Natural killer cell (primary cell): ENCODE measurements around the gene TSPAN6. TPM values are rescaled to one million over a fixed set of nuclear protein-coding genes. Genes with fewer than 3 reads are reported as not detected.

ENCODE experiments used
- ATAC-seq, 3 donors: fragments of 150-1000 bp in 2 of 3; fragments of 200-7000 bp in 1 of 3; cut with Tn5 transposase; 1 replicate in 1 of 3; 2 replicates in 2 of 3; pipeline ENCODE4 v1.10.0; 2021; ENCODE audit warnings: mild to moderate bottlenecking in 2 of 3, moderate library complexity in 2 of 3
- DNase-seq, 2 donors: peaks; one replicate each; pipeline versions ENCODE4 v3.0.0 to v3.0.0-alpha.2; 2013 to 2021; ENCODE audit warnings: mixed read lengths in 1 of 2
- H3K27ac ChIP-seq: one replicate; pipeline ENCODE4 v1.5.1; 2013; ENCODE audit warnings: mild to moderate bottlenecking, low read length
- H3K27me3 ChIP-seq: one replicate; pipeline ENCODE4 v1.6.1; 2013; ENCODE audit warnings: low read length; ENCODE audit not compliant: control insufficient read depth, insufficient read depth
- H3K36me3 ChIP-seq: one replicate; pipeline ENCODE4 v1.6.1; 2013; ENCODE audit warnings: low read length; ENCODE audit not compliant: control insufficient read depth, insufficient read depth
- H3K4me1 ChIP-seq: one replicate; pipeline ENCODE4 v1.6.1; 2013; ENCODE audit warnings: low read length; ENCODE audit not compliant: control insufficient read depth, insufficient read depth
- H3K4me3 ChIP-seq: one replicate; pipeline ENCODE4 v1.5.1; 2013; ENCODE audit warnings: low read length
- H3K9me3 ChIP-seq: one replicate; pipeline ENCODE4 v1.6.1; 2013; ENCODE audit warnings: low read length; ENCODE audit not compliant: control insufficient read depth, insufficient read depth
- H3K27ac Mint-ChIP-seq, 2 donors: one replicate each; pipeline ENCODE4 v1.8.0; 2022; ENCODE audit warnings: mild to moderate bottlenecking in 2 of 2, mixed read lengths in 2 of 2, moderate library complexity in 1 of 2
- H3K27me3 Mint-ChIP-seq, 2 donors: one replicate each; pipeline ENCODE4 v1.8.0; 2022; ENCODE audit warnings: low read depth in 2 of 2, mixed read lengths in 2 of 2
- H3K36me3 Mint-ChIP-seq: one replicate; pipeline ENCODE4 v1.8.0; 2022; ENCODE audit warnings: mixed read lengths
- H3K4me1 Mint-ChIP-seq, 2 donors: one replicate each; pipeline ENCODE4 v1.8.0; 2022; ENCODE audit warnings: mixed read lengths in 2 of 2
- H3K4me3 Mint-ChIP-seq: one replicate; pipeline ENCODE4 v1.8.0; 2022; ENCODE audit warnings: mild to moderate bottlenecking, moderate library complexity, mixed read lengths
- H3K9me3 Mint-ChIP-seq, 2 donors: one replicate each; pipeline ENCODE4 v1.8.0; 2022; ENCODE audit warnings: mixed read lengths in 2 of 2
- WGBS: methylation state at CpG from one replicate; pipeline ENCODE4 v1.1.7; 2013; ENCODE audit warnings: missing lambda C conversion rate; ENCODE audit not compliant: insufficient coverage; 5-methylcytosine and 5-hydroxymethylcytosine counted together
- intact Hi-C: fragments of 100-400 bp; cut with micrococcal nuclease; formaldehyde crosslinking; loops from one replicate; pipeline ENCODE4 v1.14.2; 2022
- total RNA-seq, 4 donors: library from RNA; stranded (reverse); fragments of 120-200 nt in 1 of 4; gene quantifications; one replicate each; pipeline versions ENCODE4 v1.2.3 to v1.2.4, GENCODE V29; 2013 to 2022
- TF ChIP-seq, protein P1 (sequence below): fragments of 200-600 bp; IDR thresholded peaks from one replicate; pipeline ENCODE4 v1.8.0; 2022; ENCODE audit warnings: antibody characterized with exemption

TSPAN6 gene
- total RNA-seq, 3 donors from 2014 or later (not counting 1 experiment from before 2014, with no cell fraction given) = not detected

DNA sequence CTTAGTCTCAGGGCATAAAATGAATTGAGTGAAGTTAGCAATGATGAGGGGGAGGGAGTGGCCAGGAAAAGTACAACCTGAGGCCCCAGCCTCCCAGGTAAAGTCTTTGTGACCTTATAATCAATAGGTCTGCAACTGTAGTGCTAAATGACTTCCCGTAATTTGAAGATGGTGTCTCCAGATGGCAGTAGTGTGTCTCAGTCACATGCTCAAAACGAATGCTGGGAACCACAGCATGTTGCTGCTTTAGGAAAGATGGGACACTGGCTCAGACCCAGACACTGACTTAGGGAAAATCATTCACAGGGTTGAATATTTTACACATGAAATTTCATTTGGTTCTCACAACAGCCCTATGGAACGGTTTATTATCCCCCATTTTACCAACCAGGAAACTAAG, 17.7 kb upstream of the TSPAN6 start:
- Histone ChIP-seq H3K27ac (no peak overlapping the region), H3K4me3 (no peak overlapping the region), H3K36me3 (no peaks in the 10 kb centered on the region), H3K27me3 (no peaks in the 10 kb centered on the region), H3K4me1 (no peaks in the 10 kb centered on the region), H3K9me3 (no peaks in the 10 kb centered on the region)
- intact Hi-C loops = no loop called here
- H3K4me1 Mint-ChIP-seq = no peaks in the 10 kb centered on the region
- ATAC-seq = no peak
- no peaks in the 10 kb centered on the region for H3K36me3 Mint-ChIP-seq
- DNase-seq = no peak
- TF ChIP-seq, protein P1, sequence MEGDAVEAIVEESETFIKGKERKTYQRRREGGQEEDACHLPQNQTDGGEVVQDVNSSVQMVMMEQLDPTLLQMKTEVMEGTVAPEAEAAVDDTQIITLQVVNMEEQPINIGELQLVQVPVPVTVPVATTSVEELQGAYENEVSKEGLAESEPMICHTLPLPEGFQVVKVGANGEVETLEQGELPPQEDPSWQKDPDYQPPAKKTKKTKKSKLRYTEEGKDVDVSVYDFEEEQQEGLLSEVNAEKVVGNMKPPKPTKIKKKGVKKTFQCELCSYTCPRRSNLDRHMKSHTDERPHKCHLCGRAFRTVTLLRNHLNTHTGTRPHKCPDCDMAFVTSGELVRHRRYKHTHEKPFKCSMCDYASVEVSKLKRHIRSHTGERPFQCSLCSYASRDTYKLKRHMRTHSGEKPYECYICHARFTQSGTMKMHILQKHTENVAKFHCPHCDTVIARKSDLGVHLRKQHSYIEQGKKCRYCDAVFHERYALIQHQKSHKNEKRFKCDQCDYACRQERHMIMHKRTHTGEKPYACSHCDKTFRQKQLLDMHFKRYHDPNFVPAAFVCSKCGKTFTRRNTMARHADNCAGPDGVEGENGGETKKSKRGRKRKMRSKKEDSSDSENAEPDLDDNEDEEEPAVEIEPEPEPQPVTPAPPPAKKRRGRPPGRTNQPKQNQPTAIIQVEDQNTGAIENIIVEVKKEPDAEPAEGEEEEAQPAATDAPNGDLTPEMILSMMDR = no peak
- H3K9me3 Mint-ChIP-seq = no peaks in the 10 kb centered on the region
- 51% methylated on average over 3 of the region's 3 CpGs for WGBS
- no peak overlapping the region for H3K27ac Mint-ChIP-seq
- H3K4me3 Mint-ChIP-seq = no peak overlapping the region
- peaks cover 0 to 22% of the 10 kb centered on the region in 2 donors for H3K27me3 Mint-ChIP-seq

DNA sequence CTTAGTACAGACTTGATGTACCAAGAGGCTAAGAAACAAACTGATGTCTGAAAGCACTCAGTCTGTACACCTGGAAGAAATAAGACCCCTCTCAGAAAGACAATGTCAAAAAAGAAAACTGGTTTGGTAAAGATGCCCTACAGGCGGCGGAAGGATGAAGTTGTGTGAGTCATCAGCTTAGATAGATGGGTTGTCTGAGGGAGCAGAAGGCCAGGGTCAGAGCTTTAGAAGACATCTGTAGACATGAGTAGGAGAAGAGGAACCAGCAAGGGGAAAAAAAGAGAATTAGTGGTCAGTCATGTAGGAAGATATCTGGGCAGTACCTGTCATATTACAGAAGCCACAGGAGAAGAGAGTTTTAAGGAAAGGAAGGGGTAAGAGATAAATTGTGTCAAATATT, 15.7 kb upstream of the TSPAN6 start:
- H3K4me3 ChIP-seq = no peak overlapping the region
- H3K27ac ChIP-seq = no peak overlapping the region
- H3K4me1 ChIP-seq = no peaks in the 10 kb centered on the region
- Mint-ChIP-seq H3K4me1 (no peaks in the 10 kb centered on the region), H3K9me3 (no peaks in the 10 kb centered on the region), H3K27ac (no peak overlapping the region), H3K27me3 (peaks cover 0 to 8% of the 10 kb centered on the region in 2 donors), H3K4me3 (no peak overlapping the region), H3K36me3 (no peaks in the 10 kb centered on the region)
- TF ChIP-seq, protein P1 = no peak
- no peaks in the 10 kb centered on the region for H3K36me3 ChIP-seq
- DNase-seq = no peak
- ATAC-seq = no peak
- WGBS = 84% methylated on average over 2 of the region's 2 CpGs
- intact Hi-C loops = no loop called here
- H3K9me3 ChIP-seq = no peaks in the 10 kb centered on the region
- no peaks in the 10 kb centered on the region for H3K27me3 ChIP-seq

DNA sequence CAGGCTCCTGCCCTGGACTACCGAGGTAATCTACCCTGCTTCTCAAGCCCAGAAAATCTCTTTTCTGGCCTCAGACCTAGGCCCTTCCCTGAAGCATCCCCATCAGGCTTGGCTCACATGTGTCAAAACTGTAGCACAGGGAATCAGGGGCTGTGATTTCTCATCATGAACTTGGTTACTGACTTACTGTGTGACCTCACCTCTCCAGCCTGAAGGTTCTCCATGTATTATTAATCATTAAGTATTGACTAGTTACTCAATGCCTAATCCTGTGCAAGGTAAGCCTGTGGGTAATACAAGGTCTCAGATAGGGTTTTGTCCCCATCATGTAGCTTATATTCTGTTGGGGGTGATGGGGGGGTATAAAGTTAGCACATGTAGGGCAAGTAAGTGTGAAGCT, 14.2 kb upstream of the TSPAN6 start:
- DNase-seq (no peak), ATAC-seq (no peak)
- no peaks in the 10 kb centered on the region for H3K9me3 Mint-ChIP-seq
- H3K27me3 Mint-ChIP-seq = peaks cover 0 to 8% of the 10 kb centered on the region in 2 donors
- TF ChIP-seq, protein P1 = no peak
- WGBS = 100% methylated on average over 1 of the region's 1 CpG
- Histone ChIP-seq H3K27ac (no peak overlapping the region), H3K4me1 (no peaks in the 10 kb centered on the region), H3K9me3 (no peaks in the 10 kb centered on the region), H3K36me3 (no peaks in the 10 kb centered on the region), H3K27me3 (no peaks in the 10 kb centered on the region), H3K4me3 (no peak overlapping the region)
- H3K27ac Mint-ChIP-seq = no peak overlapping the region
- H3K36me3 Mint-ChIP-seq = no peaks in the 10 kb centered on the region
- intact Hi-C loops = no loop called here
- H3K4me3 Mint-ChIP-seq = no peak overlapping the region
- no peaks in the 10 kb centered on the region for H3K4me1 Mint-ChIP-seq

DNA sequence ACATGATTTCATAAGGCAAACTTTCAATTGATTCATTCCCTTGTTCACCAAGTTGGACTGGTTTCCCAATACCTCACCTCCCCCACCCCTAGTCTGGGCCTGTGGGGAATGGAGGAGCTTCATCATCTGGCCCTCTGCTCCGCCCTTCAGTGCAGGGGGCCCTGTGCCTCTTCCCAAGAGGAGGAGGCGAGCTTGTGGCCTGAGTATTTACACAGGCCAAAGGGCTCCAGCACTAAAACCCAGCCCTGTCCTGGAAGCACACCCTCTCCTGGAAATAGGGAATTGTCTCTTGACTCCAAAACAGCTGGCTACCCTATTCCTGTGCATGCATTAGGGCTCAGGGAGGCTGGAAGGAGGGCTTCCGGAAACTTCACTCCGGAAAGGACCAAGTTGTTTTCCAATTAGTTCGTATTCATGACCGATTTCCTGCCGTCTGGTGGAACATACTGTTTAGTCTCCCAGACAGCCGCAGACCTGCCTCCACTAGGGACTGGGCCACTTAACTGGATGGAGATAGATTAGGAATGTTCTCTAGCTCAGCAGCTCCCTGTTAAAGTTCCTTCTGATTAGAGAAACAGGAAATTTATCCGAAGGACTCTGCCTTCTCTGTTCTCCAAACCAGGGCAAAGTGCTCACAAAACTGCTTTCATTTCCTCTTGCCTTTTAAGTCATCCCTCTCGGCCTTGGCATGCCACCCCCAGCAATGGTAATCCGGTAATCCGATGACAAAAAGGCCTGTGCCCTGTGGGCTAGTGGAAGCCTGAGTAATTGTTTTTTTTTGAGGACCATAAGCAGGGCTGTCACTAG, 13.1 kb upstream of the TSPAN6 start:
- 88% methylated on average over 11 of the region's 12 CpGs for WGBS
- Mint-ChIP-seq H3K36me3 (no peaks in the 10 kb centered on the region), H3K4me3 (no peak overlapping the region), H3K9me3 (no peaks in the 10 kb centered on the region), H3K27ac (no peak overlapping the region), H3K27me3 (peaks cover 0 to 13% of the 10 kb centered on the region in 2 donors), H3K4me1 (no peaks in the 10 kb centered on the region)
- DNase-seq (no peak), ATAC-seq (no peak)
- Histone ChIP-seq H3K27ac (no peak overlapping the region), H3K4me3 (no peak overlapping the region), H3K36me3 (no peaks in the 10 kb centered on the region), H3K9me3 (no peaks in the 10 kb centered on the region), H3K4me1 (no peaks in the 10 kb centered on the region), H3K27me3 (no peaks in the 10 kb centered on the region)
- intact Hi-C loops = no loop called here
- TF ChIP-seq, protein P1 = no peak
